ENCODE data around the gene MYO5A.
"Not testable (repeated sequence)": the region's sequence is repeated elsewhere in the genome, so short reads cannot be mapped to it uniquely, and the experiment has no call there.

Gene MYO5A

GRCh38 chr15:52495125-52495524 lies 33.6 kb downstream of the MYO5A start:
- Histone ChIP-seq H3K27me3 (ENCODE audit: control insufficient read depth, insufficient read depth, low read length) (no peaks in the 10 kb centered on the region), H3K4me3 (ENCODE audit: low read length) (no peak overlapping the region), H3K9me3 (ENCODE audit: control insufficient read depth, low read length) (no peaks in the 10 kb centered on the region), H3K9ac (ENCODE audit: low read length) (no peak overlapping the region), H3K36me3 (ENCODE audit: control insufficient read depth, insufficient read depth, low read length) (no peaks in the 10 kb centered on the region), H3K4me1 (ENCODE audit: control insufficient read depth, insufficient read depth, low read length) (no peaks in the 10 kb centered on the region)

DNA sequence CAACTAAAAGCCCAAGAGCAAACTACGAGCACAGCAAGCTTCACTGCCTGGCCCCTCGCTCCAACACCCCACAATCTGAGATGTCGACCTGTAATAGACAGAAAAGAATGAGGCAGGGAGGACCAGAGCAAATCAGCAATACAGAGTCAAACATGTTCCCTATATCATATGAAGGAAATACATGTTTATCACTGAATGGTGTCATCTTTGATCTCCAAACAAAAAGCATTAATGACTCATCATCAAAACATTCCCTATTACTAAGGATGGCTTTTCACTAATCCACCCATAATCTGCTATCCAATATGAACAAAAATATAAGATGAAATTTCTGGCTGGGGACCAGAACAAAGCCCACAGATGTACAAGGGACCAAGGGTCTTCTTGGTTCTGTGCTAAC lies 34.7 kb downstream of the MYO5A start:
- no peaks in the 10 kb centered on the region for H3K9me3 ChIP-seq (ENCODE audit: control insufficient read depth, low read length)
- H3K9ac ChIP-seq (ENCODE audit: low read length) = no peak overlapping the region
- H3K4me3 ChIP-seq (ENCODE audit: low read length) = no peak overlapping the region
- no peaks in the 10 kb centered on the region for H3K4me1 ChIP-seq (ENCODE audit: control insufficient read depth, insufficient read depth, low read length)
- no peaks in the 10 kb centered on the region for H3K36me3 ChIP-seq (ENCODE audit: control insufficient read depth, insufficient read depth, low read length)
- no peaks in the 10 kb centered on the region for H3K27me3 ChIP-seq (ENCODE audit: control insufficient read depth, insufficient read depth, low read length)

- H3K9ac ChIP-seq (ENCODE audit: low read length) = no peak overlapping the region
- H3K4me3 ChIP-seq (ENCODE audit: low read length) = no peak overlapping the region
- no peaks in the 10 kb centered on the region for H3K4me1 ChIP-seq (ENCODE audit: control insufficient read depth, insufficient read depth, low read length)
- H3K36me3 ChIP-seq (ENCODE audit: control insufficient read depth, insufficient read depth, low read length) = no peaks in the 10 kb centered on the region
- H3K9me3 ChIP-seq (ENCODE audit: control insufficient read depth, low read length) = no peaks in the 10 kb centered on the region
- H3K27me3 ChIP-seq (ENCODE audit: control insufficient read depth, insufficient read depth, low read length) = no peaks in the 10 kb centered on the region
Observed at GRCh38 chr15:52492132-52492531, 36.5 kb downstream of the MYO5A start.

- H3K9ac ChIP-seq (ENCODE audit: low read length) = no peak overlapping the region
- no peak overlapping the region for H3K4me3 ChIP-seq (ENCODE audit: low read length)
- H3K4me1 ChIP-seq (ENCODE audit: control insufficient read depth, insufficient read depth, low read length) = no peaks in the 10 kb centered on the region
- no peaks in the 10 kb centered on the region for H3K27me3 ChIP-seq (ENCODE audit: control insufficient read depth, insufficient read depth, low read length)
- no peaks in the 10 kb centered on the region for H3K36me3 ChIP-seq (ENCODE audit: control insufficient read depth, insufficient read depth, low read length)
- H3K9me3 ChIP-seq (ENCODE audit: control insufficient read depth, low read length) = no peaks in the 10 kb centered on the region
Observed at GRCh38 chr15:52491472-52491871, 37.2 kb downstream of the MYO5A start.

DNA sequence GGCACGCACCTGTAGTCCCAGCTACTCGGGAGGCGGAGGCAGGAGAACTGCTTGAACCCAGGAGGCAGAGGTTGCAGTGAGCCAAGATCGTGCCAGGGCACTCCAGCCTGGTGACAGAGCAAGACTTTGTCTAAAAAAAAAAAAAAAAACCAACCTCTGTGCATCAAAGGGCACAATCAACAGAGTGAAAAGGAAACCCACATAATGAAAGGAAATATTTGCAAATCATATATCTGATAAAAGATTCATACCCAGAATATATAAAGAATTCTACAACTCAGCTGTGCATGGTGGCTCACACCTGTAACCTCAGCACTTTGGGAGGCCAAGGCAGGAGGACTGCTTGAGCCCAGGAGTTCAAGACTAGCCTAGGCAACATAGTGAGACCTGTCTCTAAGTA lies 39.2 kb downstream of the MYO5A start:
- not testable (repeated sequence) for H3K36me3 ChIP-seq (ENCODE audit: control insufficient read depth, insufficient read depth, low read length); H3K4me1 ChIP-seq (ENCODE audit: control insufficient read depth, insufficient read depth, low read length); H3K4me3 ChIP-seq (ENCODE audit: low read length); H3K27me3 ChIP-seq (ENCODE audit: control insufficient read depth, insufficient read depth, low read length); H3K9me3 ChIP-seq (ENCODE audit: control insufficient read depth, low read length); H3K9ac ChIP-seq (ENCODE audit: low read length)

DNA sequence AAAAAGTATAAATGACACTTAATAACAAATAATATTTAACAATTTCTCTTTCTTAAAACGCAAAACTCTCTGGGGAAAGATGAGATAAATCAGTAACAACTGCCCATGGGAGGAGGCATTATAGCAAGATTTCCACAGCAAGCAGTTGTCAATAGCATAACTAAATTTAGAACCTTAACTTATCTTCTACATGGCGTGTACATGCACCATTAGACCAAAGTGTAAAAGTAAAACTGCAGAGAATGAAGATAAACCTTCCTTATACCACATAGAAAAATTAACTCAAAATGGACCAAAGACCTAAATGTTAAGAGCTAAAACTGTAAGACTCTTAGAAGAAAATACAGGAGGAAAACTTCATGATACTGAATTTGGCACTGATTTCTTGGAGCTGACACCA lies 39.9 kb downstream of the MYO5A start:
- no peaks in the 10 kb centered on the region for H3K27me3 ChIP-seq (ENCODE audit: control insufficient read depth, insufficient read depth, low read length)
- H3K36me3 ChIP-seq (ENCODE audit: control insufficient read depth, insufficient read depth, low read length) = no peaks in the 10 kb centered on the region
- no peak overlapping the region for H3K4me3 ChIP-seq (ENCODE audit: low read length)
- H3K9ac ChIP-seq (ENCODE audit: low read length) = no peak overlapping the region
- H3K4me1 ChIP-seq (ENCODE audit: control insufficient read depth, insufficient read depth, low read length) = no peaks in the 10 kb centered on the region
- H3K9me3 ChIP-seq (ENCODE audit: control insufficient read depth, low read length) = no peaks in the 10 kb centered on the region

DNA sequence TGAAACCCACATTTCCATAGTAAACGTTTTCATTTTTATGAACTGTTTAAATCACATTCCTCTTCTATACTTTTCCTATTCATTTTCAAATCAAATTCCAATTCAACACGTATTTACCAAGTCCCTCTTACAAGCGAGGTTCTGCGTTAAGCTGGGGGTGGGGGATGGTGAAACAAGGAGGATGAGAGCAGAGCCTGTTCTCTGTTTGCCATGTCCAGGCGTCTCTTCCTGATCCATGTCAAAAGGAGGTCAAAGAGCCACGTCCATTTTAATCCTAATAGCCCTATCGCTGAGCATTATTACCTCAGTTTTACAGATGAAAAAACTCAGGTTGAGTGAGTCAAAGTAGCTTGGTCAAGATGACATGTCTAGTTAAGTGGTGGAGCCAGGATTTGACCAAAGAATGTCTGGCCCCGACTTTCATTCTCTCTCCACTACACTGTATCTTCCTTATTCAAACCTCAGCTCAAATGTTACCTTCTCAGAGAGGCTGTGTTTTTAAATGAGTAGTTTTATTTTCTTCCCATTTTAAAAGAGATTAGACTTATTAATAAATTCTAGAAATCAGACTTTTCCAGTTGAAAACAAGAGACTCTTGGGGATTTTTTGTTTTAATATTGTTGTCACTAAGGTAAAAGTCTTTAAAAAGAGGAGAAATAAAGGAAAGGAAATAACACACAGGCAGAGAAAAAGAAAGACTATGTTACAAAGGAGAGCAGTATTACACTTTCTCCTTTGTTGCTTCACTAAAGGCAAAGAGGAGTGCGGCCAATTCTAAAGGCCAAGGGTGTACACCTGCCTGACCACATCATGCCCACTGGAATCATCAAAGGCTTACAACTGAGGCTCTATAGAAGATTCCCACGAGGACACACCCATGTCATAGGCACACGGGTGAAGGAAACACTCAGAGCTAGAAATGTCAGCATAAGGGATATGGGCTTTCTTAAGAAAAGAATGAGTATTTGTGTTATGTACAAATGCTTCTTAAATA lies 42.4 kb downstream of the MYO5A start:
- no peaks in the 10 kb centered on the region for H3K36me3 ChIP-seq (ENCODE audit: control insufficient read depth, insufficient read depth, low read length)
- H3K9ac ChIP-seq (ENCODE audit: low read length) = no peak overlapping the region
- H3K27me3 ChIP-seq (ENCODE audit: control insufficient read depth, insufficient read depth, low read length) = no peaks in the 10 kb centered on the region
- no peak overlapping the region for H3K4me3 ChIP-seq (ENCODE audit: low read length)
- no peaks in the 10 kb centered on the region for H3K9me3 ChIP-seq (ENCODE audit: control insufficient read depth, low read length)
- no peaks in the 10 kb centered on the region for H3K4me1 ChIP-seq (ENCODE audit: control insufficient read depth, insufficient read depth, low read length)

DNA sequence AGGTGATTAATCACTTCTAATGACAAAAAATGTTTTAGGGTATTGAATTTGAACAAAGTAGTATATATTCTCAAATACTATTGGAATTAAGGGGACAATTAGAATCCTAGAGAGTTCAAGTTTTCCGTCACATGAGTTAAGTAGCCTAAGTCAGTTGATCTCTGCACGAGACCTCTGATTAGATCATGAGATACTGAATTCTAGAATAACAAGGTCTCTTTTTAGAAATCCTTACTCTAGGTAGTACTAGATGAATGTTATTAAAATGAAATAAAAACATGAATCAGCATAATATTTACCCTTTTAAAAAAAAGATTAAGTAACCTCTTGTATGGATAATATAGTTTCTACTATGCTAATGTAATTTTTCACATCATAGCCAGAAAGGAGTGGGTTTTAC lies 43.4 kb downstream of the MYO5A start:
- Histone ChIP-seq H3K9me3 (ENCODE audit: control insufficient read depth, low read length) (no peaks in the 10 kb centered on the region), H3K36me3 (ENCODE audit: control insufficient read depth, insufficient read depth, low read length) (no peaks in the 10 kb centered on the region), H3K4me3 (ENCODE audit: low read length) (no peak overlapping the region), H3K27me3 (ENCODE audit: control insufficient read depth, insufficient read depth, low read length) (no peaks in the 10 kb centered on the region), H3K4me1 (ENCODE audit: control insufficient read depth, insufficient read depth, low read length) (no peaks in the 10 kb centered on the region), H3K9ac (ENCODE audit: low read length) (no peak overlapping the region)

- Histone ChIP-seq H3K4me3 (ENCODE audit: low read length) (no peak overlapping the region), H3K4me1 (ENCODE audit: control insufficient read depth, insufficient read depth, low read length) (no peaks in the 10 kb centered on the region), H3K9ac (ENCODE audit: low read length) (no peak overlapping the region), H3K27me3 (ENCODE audit: control insufficient read depth, insufficient read depth, low read length) (no peaks in the 10 kb centered on the region), H3K9me3 (ENCODE audit: control insufficient read depth, low read length) (no peaks in the 10 kb centered on the region), H3K36me3 (ENCODE audit: control insufficient read depth, insufficient read depth, low read length) (no peaks in the 10 kb centered on the region)
Observed at GRCh38 chr15:52483707-52484106, 45.0 kb downstream of the MYO5A start.

- Histone ChIP-seq H3K4me3 (ENCODE audit: low read length) (no peak overlapping the region), H3K9ac (ENCODE audit: low read length) (no peak overlapping the region), H3K4me1 (ENCODE audit: control insufficient read depth, insufficient read depth, low read length) (no peaks in the 10 kb centered on the region)
Observed at GRCh38 chr15:52481915-52482314, 46.8 kb downstream of the MYO5A start.

DNA sequence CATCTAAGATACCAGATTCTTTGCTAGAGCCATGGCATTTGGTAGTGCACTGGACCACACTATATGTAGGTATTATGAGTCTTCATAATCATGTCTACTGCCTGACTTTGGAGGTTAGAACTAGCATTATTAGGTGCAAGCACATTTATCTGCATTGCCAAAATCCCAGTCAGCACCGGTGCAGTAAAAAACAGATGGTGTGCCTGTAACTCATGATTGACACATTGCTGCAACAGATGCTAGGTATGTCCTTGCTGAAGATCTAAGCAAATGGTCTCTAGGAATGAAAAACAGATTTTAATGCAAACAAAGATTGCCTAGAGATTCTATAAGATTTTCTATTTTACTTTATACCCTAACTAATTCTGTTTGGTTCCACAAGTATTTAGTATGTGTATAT lies 47.7 kb downstream of the MYO5A start:
- Histone ChIP-seq H3K4me1 (ENCODE audit: control insufficient read depth, insufficient read depth, low read length) (no peaks in the 10 kb centered on the region), H3K36me3 (ENCODE audit: control insufficient read depth, insufficient read depth, low read length) (no peaks in the 10 kb centered on the region)

More at GRCh38 chr15:52481915-52482314, 46.8 kb downstream of the MYO5A start:
- H3K36me3 ChIP-seq (ENCODE audit: control insufficient read depth, insufficient read depth, low read length) = no peaks in the 10 kb centered on the region
- no peaks in the 10 kb centered on the region for H3K9me3 ChIP-seq (ENCODE audit: control insufficient read depth, low read length)
- H3K27me3 ChIP-seq (ENCODE audit: control insufficient read depth, insufficient read depth, low read length) = no peaks in the 10 kb centered on the region

DNA sequence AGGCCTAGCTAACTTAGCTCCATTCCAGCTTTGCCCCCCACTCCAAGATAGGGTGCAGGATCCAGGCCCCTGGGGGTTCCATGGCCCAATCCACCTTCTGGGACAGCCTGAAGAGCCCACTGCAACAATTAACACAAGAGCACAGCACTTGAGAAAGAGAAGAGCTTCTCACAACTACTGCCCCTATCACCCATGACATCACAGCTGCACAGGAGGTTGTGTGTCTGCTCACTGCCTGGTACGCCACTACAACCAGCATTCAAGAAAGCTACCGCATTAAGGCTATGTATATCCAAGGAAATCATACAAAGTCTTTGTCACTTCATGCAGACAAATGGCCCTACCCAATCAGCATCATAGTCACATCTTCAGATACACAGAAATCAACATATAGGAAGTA lies 62.0 kb downstream of the MYO5A start:
- H3K36me3 ChIP-seq (ENCODE audit: control insufficient read depth, insufficient read depth, low read length) = no peaks in the 10 kb centered on the region
- no peaks in the 10 kb centered on the region for H3K4me1 ChIP-seq (ENCODE audit: control insufficient read depth, insufficient read depth, low read length)
- no peak overlapping the region for H3K4me3 ChIP-seq (ENCODE audit: low read length)
- H3K27me3 ChIP-seq (ENCODE audit: control insufficient read depth, insufficient read depth, low read length) = no peaks in the 10 kb centered on the region
- no peaks in the 10 kb centered on the region for H3K9me3 ChIP-seq (ENCODE audit: control insufficient read depth, low read length)
- no peak overlapping the region for H3K9ac ChIP-seq (ENCODE audit: low read length)

More for the DNA sequence above, 47.7 kb downstream of the MYO5A start:
- Histone ChIP-seq H3K4me3 (ENCODE audit: low read length) (no peak overlapping the region), H3K9ac (ENCODE audit: low read length) (no peak overlapping the region), H3K9me3 (ENCODE audit: control insufficient read depth, low read length) (no peaks in the 10 kb centered on the region), H3K27me3 (ENCODE audit: control insufficient read depth, insufficient read depth, low read length) (no peaks in the 10 kb centered on the region)
